ENCODE data around the gene ANKS1B.

GRCh38 chr12:98894412-98895085, 1090.2 kb downstream of the ANKS1B start:
- no peak for TF ChIP-seq CTCF (IDR thresholded peaks at IDR 0.05; ENCODE audit: low read length)
- TF ChIP-seq EZH2 (IDR thresholded peaks at IDR 0.05; ENCODE audit: borderline replicate concordance, low read length), result no peak

Measured in OCI-LY1 (cell line).